K562 (cell line): ENCODE data around the gene CEBPB. TPM values are rescaled to one million over a fixed set of nuclear protein-coding genes. Genes with fewer than 3 reads are reported as not detected.

Experiments used
- BDP1 ChIP-seq: IDR thresholded peaks from 3 replicates; pipeline ENCODE4 v1.6.1; 2011; ENCODE audit not compliant: insufficient read length, insufficient read depth
- CREB1 ChIP-seq, 2 experiments: sonication (generic) in 1 of 2; formaldehyde crosslinking in 1 of 2; IDR thresholded peaks; 2 replicates each; pipeline versions ENCODE4 v1.6.1 to v1.8.0; 2012 to 2022; ENCODE audit warnings: inconsistent platforms in 1 of 2, mild to moderate bottlenecking in 1 of 2, missing genetic modification reagents in 1 of 2, moderate library complexity in 1 of 2
- CREBBP ChIP-seq: IDR thresholded peaks from one replicate; pipeline ENCODE4 v1.6.1; 2012; ENCODE audit warnings: low read depth, mild to moderate bottlenecking, control low read depth, inconsistent platforms, low read length
- EHMT2 ChIP-seq: fragments of 450-650 bp; IDR thresholded peaks from 2 replicates; pipeline ENCODE4 v1.6.1; 2018; ENCODE audit warnings: antibody characterized with exemption
- ESRRB ChIP-seq: fragments of 250-450 bp; sonication (Bioruptor Pico); IDR thresholded peaks from 2 replicates; pipeline ENCODE4 v1.5.0; 2020; ENCODE audit warnings: mild to moderate bottlenecking, moderate library complexity, borderline replicate concordance
- FOXK2 ChIP-seq, 2 experiments: fragments of 450-650 bp; IDR thresholded peaks in 1 of 2; conservative IDR thresholded peaks in 1 of 2; 2 replicates each; pipeline ENCODE4 v1.6.1; 2016; ENCODE audit warnings: low read depth in 2 of 2, mild to moderate bottlenecking in 1 of 2
- HSF4 ChIP-seq: fragments of 250-450 bp; sonication (Bioruptor Pico); IDR thresholded peaks from 2 replicates; pipeline ENCODE4 v2.1.2; 2022; ENCODE audit warnings: mild to moderate bottlenecking, moderate library complexity, borderline replicate concordance
- KLF16 ChIP-seq: IDR thresholded peaks from 2 replicates; pipeline ENCODE4 v1.6.1; 2016; ENCODE audit warnings: antibody characterized with exemption
- NFXL1 ChIP-seq: fragments of 450-650 bp; formaldehyde crosslinking; IDR thresholded peaks from 2 replicates; pipeline ENCODE4 v1.4.0; 2021; ENCODE audit warnings: mild to moderate bottlenecking
- NFYB ChIP-seq: IDR thresholded peaks from 2 replicates; pipeline ENCODE4 v1.6.1; 2011; ENCODE audit warnings: mild to moderate bottlenecking, moderate library complexity; ENCODE audit not compliant: insufficient read length; ENCODE audit errors: extremely low read depth
- PHB2 ChIP-seq: fragments of 450-650 bp; IDR thresholded peaks from 2 replicates; pipeline ENCODE4 v1.6.1; 2017; ENCODE audit warnings: low read depth
- SRF ChIP-seq, 2 experiments: fragments of 250-450, 450-650 bp in 1 of 2; sonication (Bioruptor Pico) in 1 of 2; sonication (generic) in 1 of 2; formaldehyde crosslinking; IDR thresholded peaks; 2 replicates each; pipeline versions ENCODE4 v1.5.0 to v1.5.1; 2020 to 2022; ENCODE audit warnings: mild to moderate bottlenecking in 1 of 2, missing genetic modification reagents in 1 of 2
- STAT5A ChIP-seq: IDR thresholded peaks from 2 replicates; pipeline ENCODE4 v1.6.1; 2012; ENCODE audit warnings: low read length, inconsistent platforms, borderline replicate concordance
- TCF7 ChIP-seq: sonication (generic); IDR thresholded peaks from 2 replicates; pipeline ENCODE4 v1.6.1; 2016; ENCODE audit warnings: antibody characterized with exemption, borderline replicate concordance
- TEAD1 ChIP-seq, 2 experiments: fragments of 450-650 bp in 1 of 2; sonication (generic) in 1 of 2; formaldehyde crosslinking; IDR thresholded peaks; 2 replicates each; pipeline versions ENCODE4 v1.4.0 to v1.8.0; 2020 to 2022; ENCODE audit warnings: mild to moderate bottlenecking in 2 of 2, missing genetic modification reagents in 1 of 2
- polyA plus RNA-seq, 8 experiments: library from polyadenylated mRNA; depleted of rRNA in 4 of 8; stranded (reverse) in 5 of 8; unstranded in 3 of 8; fragments of >200 nt; fragmentation: Nextera tagmentation in 2 of 8; fragmentation: Illumina TruSeq in 1 of 8; extraction: Ambion mirVana in 2 of 8; extraction: Trizol in 1 of 8; gene quantifications; 2 replicates each; pipeline versions ENCODE4 v1.2.1 to v1.2.3, GENCODE V29; 2011 to 2014; ENCODE audit warnings: inconsistent platforms in 1 of 8, missing spikeins in 1 of 8
- total RNA-seq, 7 experiments: library from RNA; depleted of rRNA in 6 of 7; stranded (reverse); fragments of >200 nt in 6 of 7; fragmentation: Illumina TruSeq in 2 of 7; extraction: Trizol in 2 of 7; gene quantifications; 2 replicates each; pipeline versions ENCODE4 v1.2.1 to v1.2.3, GENCODE V29; 2011 to 2021; ENCODE audit warnings: low replicate concordance in 1 of 7
- TF ChIP-seq, protein P1 (sequence below), 3 experiments: fragments of 200-800 bp in 1 of 3; sonication (Bioruptor generic) in 1 of 3; sonication (generic) in 1 of 3; formaldehyde crosslinking in 1 of 3; IDR thresholded peaks; 2 replicates each; pipeline versions ENCODE4 v1.6.1 to v1.8.0; 2016 to 2022; ENCODE audit warnings: mild to moderate bottlenecking in 2 of 3, missing compliant biosample characterization in 2 of 3, missing genetic modification characterization in 2 of 3, missing genetic modification reagents in 1 of 3
- TF ChIP-seq, protein P2 (sequence below): fragments of 250-450 bp; sonication (Bioruptor Pico); IDR thresholded peaks from 2 replicates; pipeline ENCODE4 v1.8.0; 2021; ENCODE audit warnings: mild to moderate bottlenecking, moderate library complexity
- TF ChIP-seq, protein P3 (sequence below), 2 experiments: fragments of 150-350 bp in 1 of 2; IDR thresholded peaks; 2 replicates each; pipeline ENCODE4 v1.6.1; 2012 to 2016; ENCODE audit warnings: low read depth in 2 of 2, low read length in 2 of 2, mild to moderate bottlenecking in 1 of 2, moderate library complexity in 1 of 2
- TF ChIP-seq, protein P4 (sequence below), 2 experiments: fragments of 450-650 bp; IDR thresholded peaks; 2 replicates each; pipeline ENCODE4 v1.6.1; 2016

CEBPB gene
- total and polyA plus RNA-seq, 9 of the 15 experiments (the other 6 are each of a cell fraction or from before 2014, with no cell fraction given) = 1.2 to 72.6 (median 7.8) TPM

DNA sequence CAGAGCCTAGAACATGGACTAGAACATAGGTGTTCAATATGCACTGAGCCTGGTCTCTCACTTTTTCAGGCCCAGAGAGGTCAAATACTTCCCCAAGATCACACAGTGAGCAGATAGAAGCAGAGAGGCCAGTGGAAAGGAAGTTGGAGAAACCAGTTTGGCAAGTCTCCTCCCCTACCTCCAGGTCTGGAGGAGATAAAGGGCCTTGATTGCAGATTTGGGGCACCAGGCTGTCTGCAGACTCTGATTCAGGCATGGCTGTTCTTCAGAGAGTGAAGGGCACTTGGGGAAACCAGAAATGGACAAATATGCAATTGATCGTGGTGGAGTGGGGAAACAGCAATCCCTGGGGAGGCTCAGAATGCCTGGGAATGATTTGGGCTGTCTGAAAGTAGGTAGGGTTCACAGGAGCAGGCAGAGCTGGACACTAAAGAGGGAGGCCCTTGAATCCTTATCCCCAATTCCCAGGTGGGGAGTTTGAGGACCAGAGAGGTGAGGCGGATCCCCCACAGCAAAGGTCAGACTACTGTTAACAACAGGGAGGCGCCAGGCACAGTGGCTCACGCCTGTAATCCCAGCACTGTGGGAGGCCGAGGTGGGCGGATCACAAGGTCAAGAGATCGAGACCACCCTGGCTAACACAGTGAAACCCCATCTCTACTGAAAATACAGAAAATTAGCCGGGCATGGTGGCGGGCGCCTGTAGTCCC is 39.4 kb upstream of the CEBPB start (continued):
- TF ChIP-seq HSF4 (CRISPR knock-in tag) (no peak), TCF7 (no peak), KLF16 (no peak), TEAD1 (CRISPR knock-in tag; IDR thresholded peaks at IDR 0.05) (no peak), ESRRB (CRISPR knock-in tag) (no peak), SRF (CRISPR knock-in tag; IDR thresholded peaks at IDR 0.05) (no peak), PHB2 (no peak), STAT5A (no peak), NFYB (no peak), NFXL1 (CRISPR knock-in tag) (no peak), CREBBP (no peak), EHMT2 (no peak), BDP1 (no peak), FOXK2 (conservative IDR thresholded peaks at IDR 0.05 in 1 of 2, IDR thresholded peaks at IDR 0.05 in 1 of 2; ENCODE audit: low read depth in 2 of 2) (no peak), CREB1 (IDR thresholded peaks at IDR 0.05) (no peak), CREB1 (CRISPR knock-in tag; IDR thresholded peaks at IDR 0.05) (no peak)
- TF ChIP-seq, protein P1, sequence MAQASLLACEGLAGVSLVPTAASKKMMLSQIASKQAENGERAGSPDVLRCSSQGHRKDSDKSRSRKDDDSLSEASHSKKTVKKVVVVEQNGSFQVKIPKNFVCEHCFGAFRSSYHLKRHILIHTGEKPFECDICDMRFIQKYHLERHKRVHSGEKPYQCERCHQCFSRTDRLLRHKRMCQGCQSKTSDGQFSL (CRISPR knock-in tag; IDR thresholded peaks at IDR 0.05) = no peak
- TF ChIP-seq, protein P1 (tag; IDR thresholded peaks at IDR 0.05) = no peak
- TF ChIP-seq, protein P2, sequence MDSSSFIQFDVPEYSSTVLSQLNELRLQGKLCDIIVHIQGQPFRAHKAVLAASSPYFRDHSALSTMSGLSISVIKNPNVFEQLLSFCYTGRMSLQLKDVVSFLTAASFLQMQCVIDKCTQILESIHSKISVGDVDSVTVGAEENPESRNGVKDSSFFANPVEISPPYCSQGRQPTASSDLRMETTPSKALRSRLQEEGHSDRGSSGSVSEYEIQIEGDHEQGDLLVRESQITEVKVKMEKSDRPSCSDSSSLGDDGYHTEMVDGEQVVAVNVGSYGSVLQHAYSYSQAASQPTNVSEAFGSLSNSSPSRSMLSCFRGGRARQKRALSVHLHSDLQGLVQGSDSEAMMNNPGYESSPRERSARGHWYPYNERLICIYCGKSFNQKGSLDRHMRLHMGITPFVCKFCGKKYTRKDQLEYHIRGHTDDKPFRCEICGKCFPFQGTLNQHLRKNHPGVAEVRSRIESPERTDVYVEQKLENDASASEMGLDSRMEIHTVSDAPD (CRISPR knock-in tag) = no peak
- TF ChIP-seq, protein P3, sequence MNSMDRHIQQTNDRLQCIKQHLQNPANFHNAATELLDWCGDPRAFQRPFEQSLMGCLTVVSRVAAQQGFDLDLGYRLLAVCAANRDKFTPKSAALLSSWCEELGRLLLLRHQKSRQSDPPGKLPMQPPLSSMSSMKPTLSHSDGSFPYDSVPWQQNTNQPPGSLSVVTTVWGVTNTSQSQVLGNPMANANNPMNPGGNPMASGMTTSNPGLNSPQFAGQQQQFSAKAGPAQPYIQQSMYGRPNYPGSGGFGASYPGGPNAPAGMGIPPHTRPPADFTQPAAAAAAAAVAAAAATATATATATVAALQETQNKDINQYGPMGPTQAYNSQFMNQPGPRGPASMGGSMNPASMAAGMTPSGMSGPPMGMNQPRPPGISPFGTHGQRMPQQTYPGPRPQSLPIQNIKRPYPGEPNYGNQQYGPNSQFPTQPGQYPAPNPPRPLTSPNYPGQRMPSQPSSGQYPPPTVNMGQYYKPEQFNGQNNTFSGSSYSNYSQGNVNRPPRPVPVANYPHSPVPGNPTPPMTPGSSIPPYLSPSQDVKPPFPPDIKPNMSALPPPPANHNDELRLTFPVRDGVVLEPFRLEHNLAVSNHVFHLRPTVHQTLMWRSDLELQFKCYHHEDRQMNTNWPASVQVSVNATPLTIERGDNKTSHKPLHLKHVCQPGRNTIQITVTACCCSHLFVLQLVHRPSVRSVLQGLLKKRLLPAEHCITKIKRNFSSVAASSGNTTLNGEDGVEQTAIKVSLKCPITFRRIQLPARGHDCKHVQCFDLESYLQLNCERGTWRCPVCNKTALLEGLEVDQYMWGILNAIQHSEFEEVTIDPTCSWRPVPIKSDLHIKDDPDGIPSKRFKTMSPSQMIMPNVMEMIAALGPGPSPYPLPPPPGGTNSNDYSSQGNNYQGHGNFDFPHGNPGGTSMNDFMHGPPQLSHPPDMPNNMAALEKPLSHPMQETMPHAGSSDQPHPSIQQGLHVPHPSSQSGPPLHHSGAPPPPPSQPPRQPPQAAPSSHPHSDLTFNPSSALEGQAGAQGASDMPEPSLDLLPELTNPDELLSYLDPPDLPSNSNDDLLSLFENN (IDR thresholded peaks at IDR 0.05; ENCODE audit: low read depth in 2 of 2, low read length in 2 of 2) = no peak
- TF ChIP-seq, protein P4, sequence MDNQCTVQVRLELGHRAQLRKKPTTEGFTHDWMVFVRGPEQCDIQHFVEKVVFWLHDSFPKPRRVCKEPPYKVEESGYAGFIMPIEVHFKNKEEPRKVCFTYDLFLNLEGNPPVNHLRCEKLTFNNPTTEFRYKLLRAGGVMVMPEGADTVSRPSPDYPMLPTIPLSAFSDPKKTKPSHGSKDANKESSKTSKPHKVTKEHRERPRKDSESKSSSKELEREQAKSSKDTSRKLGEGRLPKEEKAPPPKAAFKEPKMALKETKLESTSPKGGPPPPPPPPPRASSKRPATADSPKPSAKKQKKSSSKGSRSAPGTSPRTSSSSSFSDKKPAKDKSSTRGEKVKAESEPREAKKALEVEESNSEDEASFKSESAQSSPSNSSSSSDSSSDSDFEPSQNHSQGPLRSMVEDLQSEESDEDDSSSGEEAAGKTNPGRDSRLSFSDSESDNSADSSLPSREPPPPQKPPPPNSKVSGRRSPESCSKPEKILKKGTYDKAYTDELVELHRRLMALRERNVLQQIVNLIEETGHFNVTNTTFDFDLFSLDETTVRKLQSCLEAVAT (IDR thresholded peaks at IDR 0.05) = no peak
